A549 (cell line): ENCODE results near the gene NGB.

Experiments
- BCL3 ChIP-seq: fragments of >200 bp; sonication (Bioruptor Twin); formaldehyde crosslinking; IDR thresholded peaks from 3 replicates; pipeline ENCODE4 v1.6.1; 2016
- CBX8 ChIP-seq: fragments of 200-600 bp; sonication (generic); IDR thresholded peaks from 2 replicates; pipeline ENCODE4 v1.6.1; 2016
- CTCF ChIP-seq: fragments of >200 bp; sonication (Bioruptor Twin); formaldehyde crosslinking; IDR thresholded peaks from 3 replicates; pipeline ENCODE4 v1.5.1; 2016
- EHF ChIP-seq: fragments of 250-450 bp; sonication (Bioruptor Pico); IDR thresholded peaks from 2 replicates; pipeline ENCODE4 v1.5.0; 2020; ENCODE audit warnings: mild to moderate bottlenecking
- EHMT2 ChIP-seq: fragments of 200-600 bp; sonication (generic); IDR thresholded peaks from 2 replicates; pipeline ENCODE4 v1.6.1; 2016; ENCODE audit warnings: antibody characterized with exemption, low read depth, mild to moderate bottlenecking, moderate library complexity
- FOSL2 ChIP-seq, 2 experiments: fragments of 450-650 bp in 1 of 2; fragments of >200 bp in 1 of 2; sonication (Bioruptor Twin) in 1 of 2; formaldehyde crosslinking; IDR thresholded peaks; 2 replicates each; pipeline versions ENCODE4 v1.5.0 to v1.6.1; 2016 to 2020; ENCODE audit warnings: mild to moderate bottlenecking in 1 of 2, moderate library complexity in 1 of 2
- KDM5A ChIP-seq: fragments of 200-600 bp; sonication (generic); IDR thresholded peaks from 2 replicates; pipeline ENCODE4 v1.6.1; 2016; ENCODE audit warnings: antibody characterized with exemption, mild to moderate bottlenecking
- MYC ChIP-seq: IDR thresholded peaks from 2 replicates; pipeline ENCODE4 v1.6.1; 2012; ENCODE audit warnings: mild to moderate bottlenecking, inconsistent platforms, low read length, improper control_type of control experiment, borderline replicate concordance
- POLR2A ChIP-seq: IDR thresholded peaks from 2 replicates; pipeline ENCODE4 v1.6.1; 2012; ENCODE audit warnings: mild to moderate bottlenecking, low read length
- RAD21 ChIP-seq, 2 experiments: fragments of >200 bp in 1 of 2; sonication (Bioruptor Twin) in 1 of 2; formaldehyde crosslinking in 1 of 2; IDR thresholded peaks in 1 of 2; conservative IDR thresholded peaks in 1 of 2; 2 replicates in 1 of 2; 3 replicates in 1 of 2; pipeline ENCODE4 v1.6.1; 2012 to 2018; ENCODE audit warnings: inconsistent platforms in 1 of 2
- REST ChIP-seq: fragments of 200-600 bp; sonication (generic); IDR thresholded peaks from 2 replicates; pipeline ENCODE4 v1.6.1; 2016; ENCODE audit warnings: antibody characterized with exemption, mild to moderate bottlenecking, moderate library complexity
- RFX5 ChIP-seq: fragments of 450-650 bp; IDR thresholded peaks from 2 replicates; pipeline ENCODE4 v1.7.1; 2014; ENCODE audit warnings: antibody characterized with exemption, mild to moderate bottlenecking, moderate library complexity
- SMC3 ChIP-seq: fragments of >200 bp; sonication (Bioruptor Twin); formaldehyde crosslinking; IDR thresholded peaks from 3 replicates; pipeline ENCODE4 v1.6.1; 2018; ENCODE audit warnings: inconsistent platforms
- TP53 ChIP-seq: fragments of 250-450 bp; sonication (Bioruptor Pico); IDR thresholded peaks from 2 replicates; pipeline ENCODE4 v1.5.0; 2021; ENCODE audit warnings: mild to moderate bottlenecking, moderate library complexity

GRCh38 chr14:77222546-77223225, 48.3 kb downstream of the NGB start:
- TF ChIP-seq CTCF: no peak
- no peak for TF ChIP-seq POLR2A
- TF ChIP-seq RFX5: no peak
- TF ChIP-seq CBX8: no peak
- TF ChIP-seq RAD21 (conservative IDR thresholded peaks at IDR 0.05 in 1 of 2, IDR thresholded peaks at IDR 0.05 in 1 of 2): no peak
- no peak for TF ChIP-seq TP53 (CRISPR knock-in tag)
- no peak for TF ChIP-seq EHF (CRISPR knock-in tag)
- no peak for TF ChIP-seq MYC
- TF ChIP-seq FOSL2 (IDR thresholded peaks at IDR 0.05): no peak
- TF ChIP-seq FOSL2 (CRISPR knock-in tag; IDR thresholded peaks at IDR 0.05): no peak
- no peak for TF ChIP-seq KDM5A
- TF ChIP-seq SMC3: no peak
- TF ChIP-seq BCL3: no peak
- TF ChIP-seq REST: no peak
- TF ChIP-seq EHMT2: no peak
